ENCODE data around the gene GLRX5.

DNA sequence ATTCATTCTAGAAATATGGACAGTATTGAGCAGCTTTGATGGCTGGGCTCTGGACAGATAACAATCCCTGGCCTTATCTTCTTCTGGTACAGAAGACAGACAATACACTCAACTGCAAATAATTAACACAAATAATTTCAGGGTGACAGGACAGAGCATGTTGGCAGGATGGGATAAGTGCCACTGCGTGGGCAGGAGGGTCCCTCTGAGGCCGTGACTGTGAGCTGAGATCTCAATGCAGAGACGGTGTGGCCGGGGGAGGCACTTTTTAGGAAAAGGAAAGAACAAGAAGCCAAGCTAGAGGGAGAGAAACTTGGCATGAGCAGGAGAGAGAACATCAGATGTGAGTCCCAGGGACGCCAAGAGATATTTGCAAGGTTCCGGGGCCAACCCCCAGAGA is 26.5 kb upstream of the GLRX5 start:
- TF ChIP-seq, protein P1, sequence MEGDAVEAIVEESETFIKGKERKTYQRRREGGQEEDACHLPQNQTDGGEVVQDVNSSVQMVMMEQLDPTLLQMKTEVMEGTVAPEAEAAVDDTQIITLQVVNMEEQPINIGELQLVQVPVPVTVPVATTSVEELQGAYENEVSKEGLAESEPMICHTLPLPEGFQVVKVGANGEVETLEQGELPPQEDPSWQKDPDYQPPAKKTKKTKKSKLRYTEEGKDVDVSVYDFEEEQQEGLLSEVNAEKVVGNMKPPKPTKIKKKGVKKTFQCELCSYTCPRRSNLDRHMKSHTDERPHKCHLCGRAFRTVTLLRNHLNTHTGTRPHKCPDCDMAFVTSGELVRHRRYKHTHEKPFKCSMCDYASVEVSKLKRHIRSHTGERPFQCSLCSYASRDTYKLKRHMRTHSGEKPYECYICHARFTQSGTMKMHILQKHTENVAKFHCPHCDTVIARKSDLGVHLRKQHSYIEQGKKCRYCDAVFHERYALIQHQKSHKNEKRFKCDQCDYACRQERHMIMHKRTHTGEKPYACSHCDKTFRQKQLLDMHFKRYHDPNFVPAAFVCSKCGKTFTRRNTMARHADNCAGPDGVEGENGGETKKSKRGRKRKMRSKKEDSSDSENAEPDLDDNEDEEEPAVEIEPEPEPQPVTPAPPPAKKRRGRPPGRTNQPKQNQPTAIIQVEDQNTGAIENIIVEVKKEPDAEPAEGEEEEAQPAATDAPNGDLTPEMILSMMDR (IDR thresholded peaks at IDR 0.05; ENCODE audit: low read length): no peak
- no peak for TF ChIP-seq EZH2 (optimal IDR thresholded peaks at IDR 0.05; ENCODE audit: low read depth, low read length)
- no peak for TF ChIP-seq EZH2phosphoT487 (IDR thresholded peaks at IDR 0.05; ENCODE audit: low read length)

Measured in MM.1S (cell line).